Activated T-helper 2 cell treated with anti-CD3 and anti-CD28 coated beads, Interferon-gamma antibody, Interleukin-2, Interleukin-4, amounts not matched to agents 10 μg/mL and 5 μg/mL and 100 μg/mL, durations not matched to agents 14 hours and 24 hours and 36 hours (primary cell): Measurements from ENCODE around the gene LY6G5C. TPM values are rescaled to one million over a fixed set of nuclear protein-coding genes. Genes with fewer than 3 reads are reported as not detected.
A peak's percentile ranks its signal among the peaks of the same experiment; 100 is the strongest.

Experiments used
- DNase-seq: peaks from one replicate; pipeline ENCODE4 v3.0.0; 2021; ENCODE audit warnings: low spot score
- H3K27ac Mint-ChIP-seq: one replicate; pipeline ENCODE4 v1.8.0; 2021; ENCODE audit warnings: mixed read lengths
- H3K27me3 Mint-ChIP-seq: one replicate; pipeline ENCODE4 v1.8.0; 2021; ENCODE audit warnings: low read depth, mixed read lengths
- H3K36me3 Mint-ChIP-seq: one replicate; pipeline ENCODE4 v1.8.0; 2021; ENCODE audit warnings: low read depth, mixed read lengths
- H3K4me1 Mint-ChIP-seq: one replicate; pipeline ENCODE4 v1.8.0; 2021; ENCODE audit warnings: low read depth, mixed read lengths
- H3K4me3 Mint-ChIP-seq: one replicate; pipeline ENCODE4 v1.8.0; 2021; ENCODE audit warnings: low read depth, mild to moderate bottlenecking, moderate library complexity, mixed read lengths
- H3K9me3 Mint-ChIP-seq: one replicate; pipeline ENCODE4 v1.8.0; 2021; ENCODE audit warnings: mixed read lengths
- intact Hi-C: fragments of 100-400 bp; cut with micrococcal nuclease; formaldehyde crosslinking; loops from one replicate; pipeline ENCODE4 v1.15.1; 2023
- total RNA-seq: library from RNA; stranded (reverse); gene quantifications from 2 replicates; pipeline ENCODE4 v1.2.3, GENCODE V29; 2022

LY6G5C gene
- total RNA-seq, 1 donor from 2014 or later: 4.6 TPM

DNA sequence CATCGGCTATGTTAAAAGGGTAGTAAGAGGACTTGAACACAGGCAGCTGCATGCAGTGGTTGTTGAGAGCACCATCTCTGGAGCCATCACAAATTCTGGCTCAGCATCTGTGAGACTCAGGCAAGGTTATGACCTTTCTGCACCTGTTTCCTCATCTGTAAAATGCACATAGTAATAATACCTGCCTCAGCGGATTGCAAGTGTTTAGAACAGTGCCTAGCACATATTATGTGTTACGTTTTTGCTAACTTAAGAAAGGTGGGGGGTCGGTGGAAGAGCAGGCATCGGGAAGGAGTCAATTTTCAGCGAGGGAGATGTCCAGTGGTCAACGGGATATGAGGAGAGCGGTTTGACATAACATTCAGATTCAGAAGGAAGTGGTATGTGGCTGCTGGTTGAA lies 2.9 kb downstream of the LY6G5C start:
- Mint-ChIP-seq H3K27ac (no peak overlapping the region), H3K4me1 (peaks cover 21% of the 10 kb centered on the region), H3K36me3 (peaks cover 8% of the 10 kb centered on the region), H3K4me3 (no peak overlapping the region), H3K27me3 (no peaks in the 10 kb centered on the region), H3K9me3 (no peaks in the 10 kb centered on the region)
- DNase-seq: no peak
- intact Hi-C loops: no loop called here

DNA sequence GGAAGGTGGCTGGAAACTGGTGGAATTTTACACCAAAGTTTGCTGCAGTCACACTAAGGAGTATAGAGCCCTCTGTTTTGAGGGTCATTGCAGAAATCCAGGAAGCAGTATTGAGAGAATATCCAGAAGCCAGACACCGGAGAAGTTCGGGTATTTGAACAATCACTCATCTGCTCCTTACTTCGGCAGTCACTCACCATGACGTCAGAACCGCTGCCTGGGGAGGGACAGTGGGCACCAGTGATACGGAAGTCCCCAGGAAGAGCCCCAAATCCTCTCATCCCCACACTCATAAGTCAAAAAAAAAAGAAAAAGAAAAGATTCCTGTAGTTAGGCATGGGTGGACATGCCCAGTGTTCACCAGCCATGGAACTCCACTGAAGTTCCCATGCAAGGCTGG lies 4.0 kb downstream of the LY6G5C start:
- Mint-ChIP-seq H3K36me3 (peaks cover 19% of the 10 kb centered on the region), H3K4me1 (peaks cover 21% of the 10 kb centered on the region), H3K27ac (no peak overlapping the region), H3K4me3 (no peak overlapping the region), H3K9me3 (no peaks in the 10 kb centered on the region), H3K27me3 (no peaks in the 10 kb centered on the region)
- DNase-seq: no peak
- intact Hi-C loops: no loop called here

DNA sequence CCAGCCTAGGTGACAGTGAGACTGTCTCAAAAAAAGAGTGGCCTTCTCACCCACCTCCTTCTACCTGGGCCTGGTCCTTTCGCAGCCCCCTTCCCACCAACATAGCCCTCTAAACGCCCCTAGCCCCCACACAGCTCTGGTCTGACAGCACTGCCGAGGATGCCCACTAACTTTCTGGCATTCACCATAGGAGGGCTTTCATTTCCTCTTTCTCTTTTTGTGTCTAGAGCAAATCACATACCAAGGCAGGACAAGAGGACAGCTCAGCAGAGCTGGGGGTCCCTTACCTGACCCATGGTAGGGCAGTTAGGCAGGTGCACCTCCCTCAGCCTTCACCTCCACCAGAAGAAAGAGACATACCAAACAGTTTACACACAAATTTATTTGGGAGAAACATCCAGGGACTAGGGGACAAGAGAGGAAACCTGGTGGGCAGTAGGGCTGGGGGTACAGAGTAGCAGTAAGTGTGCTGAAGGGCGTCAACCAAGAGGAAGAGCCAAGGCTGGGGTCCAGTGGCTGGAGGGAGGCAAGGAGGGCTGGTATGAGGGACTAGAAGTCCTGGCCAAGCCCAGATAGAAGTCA lies 4.5 kb downstream of the LY6G5C start:
- no peak overlapping the region for H3K4me3 Mint-ChIP-seq
- H3K36me3 Mint-ChIP-seq: peaks cover 23% of the 10 kb centered on the region
- H3K9me3 Mint-ChIP-seq: no peaks in the 10 kb centered on the region
- no peak for DNase-seq
- H3K27ac Mint-ChIP-seq: no peak overlapping the region
- H3K27me3 Mint-ChIP-seq: no peaks in the 10 kb centered on the region
- intact Hi-C loops: no loop called here
- H3K4me1 Mint-ChIP-seq: peaks cover 19% of the 10 kb centered on the region

DNA sequence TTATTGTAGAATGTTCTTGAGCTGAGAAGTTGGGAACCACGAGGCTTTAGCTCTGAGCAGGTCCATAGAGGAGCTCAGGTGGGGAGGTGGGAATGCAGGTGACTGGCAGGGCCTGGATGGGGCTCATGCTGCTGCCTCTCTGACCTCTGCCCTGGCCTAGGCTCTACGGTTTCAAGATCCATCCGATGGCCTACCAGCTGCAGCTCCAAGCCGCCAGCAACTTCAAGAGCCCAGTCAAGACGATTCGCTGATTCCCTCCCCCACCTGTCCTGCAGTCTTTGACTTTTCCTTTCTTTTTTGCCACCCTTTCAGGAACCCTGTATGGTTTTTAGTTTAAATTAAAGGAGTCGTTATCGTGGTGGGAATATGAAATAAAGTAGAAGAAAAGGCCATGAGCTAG lies 11.2 kb downstream of the LY6G5C start, which contains the start of gene LY6G5B:
Gene LY6G5B, plus strand, starts transcription at position 301 of the 400 bp plus-strand sequence. CDS start 975 bp downstream, outside the sequence.
- intact Hi-C loops: loop anchor here (5.0 kb wide), 1 partner anchor 228 kb away; the partner anchor contains the start of gene EHMT2
- Mint-ChIP-seq H3K36me3 (peaks cover 81% of the 10 kb centered on the region), H3K27me3 (no peaks in the 10 kb centered on the region), H3K4me1 (peaks cover 16% of the 10 kb centered on the region), H3K9me3 (no peaks in the 10 kb centered on the region), H3K27ac (no peak within 1 kb of the TSS), H3K4me3 (no peak within 1 kb of the TSS)
- no peak for DNase-seq

DNA sequence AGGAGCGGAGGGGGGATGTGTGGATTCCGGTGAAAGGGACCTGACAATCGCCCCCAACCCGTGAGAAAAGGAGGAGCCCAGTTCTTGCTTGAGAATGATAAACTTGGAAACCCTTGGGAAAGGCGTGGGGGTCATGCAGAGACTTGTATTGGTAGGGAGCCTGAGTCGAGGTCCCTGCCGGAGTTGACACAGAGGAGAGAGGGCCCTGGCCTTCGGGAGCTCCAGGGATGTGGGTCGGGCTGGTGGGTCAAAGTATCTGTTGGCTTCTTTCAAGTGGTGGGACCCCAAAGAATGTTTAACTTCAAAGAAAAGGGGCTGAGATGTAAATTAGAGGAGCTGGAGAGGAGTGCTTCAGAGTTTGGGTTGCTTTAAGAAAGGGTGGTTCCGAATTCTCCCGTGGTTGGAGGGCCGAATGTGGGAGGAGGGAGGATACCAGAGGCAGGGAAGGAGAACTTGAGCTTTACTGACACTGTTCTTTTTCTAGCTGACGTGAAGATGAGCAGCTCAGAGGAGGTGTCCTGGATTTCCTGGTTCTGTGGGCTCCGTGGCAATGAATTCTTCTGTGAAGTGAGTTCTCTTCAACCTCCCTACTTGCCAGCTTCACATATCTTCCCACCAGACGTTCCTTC lies 14.4 kb downstream of the LY6G5C start:
- no peaks in the 10 kb centered on the region for H3K9me3 Mint-ChIP-seq
- peaks cover 89% of the 10 kb centered on the region for H3K36me3 Mint-ChIP-seq
- H3K4me3 Mint-ChIP-seq: peak overlapping the region; percentile 96
- H3K27ac Mint-ChIP-seq: peak overlapping the region; percentile 94
- DNase-seq: no peak
- no peaks in the 10 kb centered on the region for H3K27me3 Mint-ChIP-seq
- intact Hi-C loops: loop anchor here (5.0 kb wide), 1 partner anchor 231 kb away; the partner anchor contains the start of gene EHMT2
- H3K4me1 Mint-ChIP-seq: peaks cover 37% of the 10 kb centered on the region

DNA sequence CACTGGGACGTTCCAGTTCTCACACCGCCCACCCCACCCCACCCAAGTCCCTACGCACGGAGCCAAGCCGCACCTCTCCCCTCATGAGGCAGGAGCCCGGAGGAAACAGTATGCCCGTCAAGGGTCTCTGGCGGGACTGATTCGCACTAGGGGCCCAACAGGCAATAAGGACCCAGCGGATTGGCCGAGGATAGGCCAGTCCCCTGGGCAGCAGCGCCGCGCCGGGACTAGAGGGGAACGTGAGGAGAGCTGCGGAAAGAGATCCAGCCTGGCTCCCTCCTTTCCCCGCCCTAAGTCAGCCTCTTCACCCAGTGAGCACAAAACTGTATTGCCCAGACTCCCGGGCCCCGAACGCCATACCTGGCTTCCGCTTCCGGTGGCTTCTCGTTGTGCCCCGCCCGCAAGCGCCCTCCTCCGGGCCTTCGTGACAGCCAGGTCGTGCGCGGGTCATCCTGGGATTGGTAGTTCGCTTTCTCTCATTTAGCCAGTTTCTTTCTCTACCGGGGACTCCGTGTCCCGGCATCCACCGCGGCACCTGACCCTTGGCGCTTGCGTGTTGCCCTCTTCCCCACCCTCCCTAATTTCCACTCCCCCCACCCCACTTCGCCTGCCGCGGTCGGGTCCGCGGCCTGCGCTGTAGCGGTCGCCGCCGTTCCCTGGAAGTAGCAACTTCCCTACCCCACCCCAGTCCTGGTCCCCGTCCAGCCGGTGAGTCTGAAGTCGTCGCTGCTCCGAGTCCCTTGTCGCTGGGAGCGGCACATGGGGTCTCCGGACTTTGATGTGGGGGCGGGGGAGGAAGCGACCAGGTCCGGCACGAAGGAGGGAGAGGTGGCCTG lies 15.1 kb downstream of the LY6G5C start, which contains the start of gene CSNK2B:
Gene CSNK2B, plus strand, starts transcription at position 580 of the 836 bp plus-strand sequence. CDS start 752 bp downstream, outside the sequence.
- DNase-seq: peak; percentile 98
- H3K36me3 Mint-ChIP-seq: peaks cover 89% of the 10 kb centered on the region
- intact Hi-C loops: loop anchor here (1.0 to 5.0 kb wide), 7 partner anchors 13 to 232 kb away; partner anchors contain the start of genes ABHD16A, BAG6, DDX39B and EHMT2
- peak within 1 kb of the TSS; percentile 94 for H3K27ac Mint-ChIP-seq
- no peaks in the 10 kb centered on the region for H3K27me3 Mint-ChIP-seq
- peaks cover 43% of the 10 kb centered on the region for H3K4me1 Mint-ChIP-seq
- H3K4me3 Mint-ChIP-seq: peak within 1 kb of the TSS; percentile 96
- no peaks in the 10 kb centered on the region for H3K9me3 Mint-ChIP-seq

DNA sequence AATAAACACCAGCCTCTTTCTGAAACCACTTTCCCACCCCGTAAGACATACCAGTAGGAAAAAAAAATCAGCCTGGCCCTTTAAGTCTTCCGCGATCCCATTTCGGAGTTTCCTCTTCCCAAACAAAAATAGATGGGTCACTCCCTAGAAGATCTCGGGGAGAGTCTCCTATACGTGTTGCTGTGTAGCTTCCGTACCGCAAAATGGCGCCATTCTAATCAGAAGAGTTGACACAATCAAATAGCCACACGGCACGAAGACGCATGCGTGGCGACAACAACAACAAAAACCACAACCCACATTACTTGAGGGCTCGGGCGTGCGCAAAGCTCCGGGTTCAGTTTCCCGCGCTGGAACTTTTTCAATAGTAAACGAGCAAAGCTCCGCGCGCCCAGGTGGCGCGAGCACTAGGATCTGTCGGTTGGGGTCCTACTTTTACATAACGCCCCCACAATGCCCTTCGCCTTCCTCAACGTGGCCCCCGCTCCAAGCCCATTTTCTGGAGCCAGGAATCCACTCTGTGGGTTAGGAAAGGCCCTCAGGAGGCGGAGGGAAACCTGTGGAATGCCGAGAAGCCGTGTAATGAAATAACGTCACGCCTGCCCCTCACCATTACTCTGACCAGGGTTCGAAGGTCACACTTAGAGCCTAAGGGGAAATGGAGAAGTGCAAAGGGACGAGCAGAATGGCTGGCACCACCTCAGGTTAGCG lies 15.9 kb downstream of the LY6G5C start, which contains the start of gene GPANK1:
Gene GPANK1, minus strand, starts transcription at position 208 of the 711 bp plus-strand sequence. CDS start 519 bp downstream, outside the sequence.
- H3K9me3 Mint-ChIP-seq: no peaks in the 10 kb centered on the region
- H3K36me3 Mint-ChIP-seq: peaks cover 86% of the 10 kb centered on the region
- peaks cover 45% of the 10 kb centered on the region for H3K4me1 Mint-ChIP-seq
- H3K27ac Mint-ChIP-seq: peak within 1 kb of the TSS; percentile 94
- no peaks in the 10 kb centered on the region for H3K27me3 Mint-ChIP-seq
- peak within 1 kb of the TSS; percentile 96 for H3K4me3 Mint-ChIP-seq
- peak; percentile 89 for DNase-seq
- intact Hi-C loops: loop anchor here (1.0 to 5.0 kb wide), 8 partner anchors 13 to 1752 kb away; partner anchors contain the start of genes ABHD16A, BAG6, CUTA and DDX39B

DNA sequence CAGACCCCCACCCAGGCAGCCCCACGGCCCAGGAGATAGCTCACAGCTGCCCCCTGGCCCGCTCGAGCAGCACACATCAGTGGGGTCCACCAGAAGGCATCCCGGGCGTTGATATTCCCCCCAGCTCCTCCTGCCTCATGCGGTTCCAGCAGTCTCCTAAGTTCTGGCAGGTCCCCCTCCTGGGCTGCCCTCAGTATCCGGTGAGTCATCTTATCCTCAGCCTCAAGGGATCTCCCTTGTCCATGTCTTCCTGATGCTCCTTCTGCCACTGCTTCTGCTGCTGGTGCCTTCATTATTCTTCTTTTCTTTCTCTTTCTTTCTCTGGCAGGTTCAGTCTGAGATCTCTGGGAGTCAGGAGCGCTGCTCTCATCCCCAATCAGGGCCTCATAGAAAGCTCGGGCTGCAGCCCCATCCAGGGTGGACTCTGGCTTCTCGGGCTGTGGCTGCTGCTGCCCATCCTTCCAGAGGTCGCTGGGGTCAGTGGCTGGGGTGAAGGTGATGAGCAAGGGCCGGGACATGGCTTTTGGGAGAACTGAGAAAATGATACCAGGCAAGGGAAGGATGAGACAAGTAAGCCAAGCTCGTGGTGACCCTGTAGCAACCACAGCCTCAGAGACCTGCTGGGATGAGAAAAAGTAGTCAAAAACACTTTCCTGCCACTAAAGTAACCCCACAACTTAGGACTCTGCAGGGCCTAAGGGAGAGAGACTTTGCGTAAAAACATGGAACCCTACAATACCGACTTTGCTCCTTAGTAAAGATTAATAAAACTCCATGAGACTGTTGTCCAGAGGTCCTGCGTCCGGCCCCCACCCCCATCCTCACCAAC lies 16.7 kb downstream of the LY6G5C start:
- no peak for DNase-seq
- intact Hi-C loops: loop anchor here (2.0 to 5.0 kb wide), 2 partner anchors 39 to 1753 kb away; partner anchors contain the start of genes ABHD16A and CUTA
- Mint-ChIP-seq H3K27ac (peak overlapping the region; percentile 94), H3K4me3 (peak overlapping the region; percentile 96), H3K9me3 (no peaks in the 10 kb centered on the region), H3K36me3 (peaks cover 86% of the 10 kb centered on the region), H3K27me3 (no peaks in the 10 kb centered on the region), H3K4me1 (peaks cover 52% of the 10 kb centered on the region)

DNA sequence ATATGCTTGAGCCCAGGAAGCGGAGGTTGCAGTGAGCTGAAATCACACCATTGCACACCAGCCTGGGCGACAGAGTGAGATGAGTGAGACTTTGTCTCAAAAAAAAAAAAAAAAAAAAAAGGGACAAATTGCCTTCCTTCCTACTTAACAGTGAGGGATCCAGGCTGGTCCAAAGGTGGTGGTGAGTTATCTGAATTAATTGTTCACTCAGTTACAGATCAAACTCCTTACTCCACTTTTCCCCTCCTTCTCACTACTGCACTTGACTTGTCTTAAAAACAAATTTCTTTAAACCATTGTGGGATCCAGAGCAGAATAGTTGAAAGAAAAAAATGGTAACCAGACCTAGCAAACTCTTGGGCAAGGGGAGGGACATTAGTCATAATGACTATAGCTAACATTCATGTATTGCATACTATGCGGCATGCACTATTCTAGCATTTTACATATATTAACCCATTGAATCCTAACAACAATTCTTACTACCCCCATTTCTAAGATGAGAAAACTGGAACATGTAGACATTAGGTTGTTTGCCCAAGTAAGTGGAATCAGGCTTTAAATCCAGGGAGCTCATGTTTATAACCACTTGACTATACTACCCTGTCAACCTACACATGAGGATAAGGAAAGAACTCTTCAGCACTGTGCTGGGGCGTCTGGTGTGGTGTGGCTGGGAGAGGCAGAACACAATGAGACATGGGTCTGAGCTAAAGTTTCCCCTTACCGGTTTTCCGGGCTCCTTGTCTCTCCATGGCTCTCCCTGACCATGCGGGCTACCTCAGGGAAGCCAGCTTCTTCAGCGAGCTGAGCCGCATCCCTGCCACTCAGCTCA lies 17.5 kb downstream of the LY6G5C start:
- H3K9me3 Mint-ChIP-seq: no peaks in the 10 kb centered on the region
- no peak for DNase-seq
- intact Hi-C loops: loop anchor here (5.0 kb wide), 1 partner anchor 1754 kb away; the partner anchor contains the start of gene CUTA
- peak overlapping the region; percentile 96 for H3K4me3 Mint-ChIP-seq
- peaks cover 79% of the 10 kb centered on the region for H3K36me3 Mint-ChIP-seq
- peak overlapping the region; percentile 94 for H3K27ac Mint-ChIP-seq
- no peaks in the 10 kb centered on the region for H3K27me3 Mint-ChIP-seq
- H3K4me1 Mint-ChIP-seq: peaks cover 60% of the 10 kb centered on the region

DNA sequence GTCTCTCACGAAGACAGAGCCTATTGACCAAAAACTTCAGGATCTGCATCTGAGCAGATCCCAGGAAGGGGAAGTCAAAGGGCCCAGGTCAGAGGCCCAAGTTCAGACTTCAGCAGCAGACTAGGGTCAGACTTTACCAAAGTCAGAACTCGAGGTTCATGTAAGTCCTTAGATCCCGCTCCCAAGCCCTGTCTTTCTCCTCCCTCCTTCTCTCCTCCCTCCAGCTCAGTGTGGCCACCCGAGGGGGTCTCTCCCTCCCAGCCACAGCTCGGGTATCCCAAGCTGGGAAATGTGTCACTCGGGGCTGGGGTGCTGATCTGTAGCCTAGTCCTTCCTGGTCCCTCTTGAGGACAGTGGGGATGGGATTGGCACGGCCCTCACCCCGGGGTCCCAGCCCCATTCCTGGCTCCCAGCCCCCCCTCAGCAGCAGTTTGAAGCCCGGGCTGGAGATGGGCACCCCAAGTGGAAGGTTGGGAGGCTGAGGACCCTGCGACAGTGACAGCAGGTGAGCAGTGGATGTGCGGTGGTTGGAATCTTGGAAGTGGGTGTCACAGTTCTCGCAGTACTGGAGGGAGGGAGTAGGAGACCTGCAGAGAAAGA lies 18.6 kb downstream of the LY6G5C start:
- peaks cover 79% of the 10 kb centered on the region for H3K36me3 Mint-ChIP-seq
- H3K27me3 Mint-ChIP-seq: no peaks in the 10 kb centered on the region
- H3K9me3 Mint-ChIP-seq: no peaks in the 10 kb centered on the region
- H3K4me3 Mint-ChIP-seq: peak overlapping the region; percentile 18
- H3K4me1 Mint-ChIP-seq: peaks cover 61% of the 10 kb centered on the region
- DNase-seq: no peak
- intact Hi-C loops: loop anchor here (5.0 kb wide), 1 partner anchor 1755 kb away; the partner anchor contains the start of gene CUTA
- H3K27ac Mint-ChIP-seq: peak overlapping the region; percentile 8
